Fibroblast of skin of left biceps (primary cell): Measurements from ENCODE around the gene KRT80.
A peak's percentile ranks its signal among the peaks of the same experiment; 100 is the strongest.

ENCODE experiments used
- DNase-seq, 2 experiments: peaks; one replicate each; pipeline ENCODE4 v3.0.0-alpha.2; 2013; ENCODE audit warnings: low read depth in 2 of 2

The KRT80 gene

DNA sequence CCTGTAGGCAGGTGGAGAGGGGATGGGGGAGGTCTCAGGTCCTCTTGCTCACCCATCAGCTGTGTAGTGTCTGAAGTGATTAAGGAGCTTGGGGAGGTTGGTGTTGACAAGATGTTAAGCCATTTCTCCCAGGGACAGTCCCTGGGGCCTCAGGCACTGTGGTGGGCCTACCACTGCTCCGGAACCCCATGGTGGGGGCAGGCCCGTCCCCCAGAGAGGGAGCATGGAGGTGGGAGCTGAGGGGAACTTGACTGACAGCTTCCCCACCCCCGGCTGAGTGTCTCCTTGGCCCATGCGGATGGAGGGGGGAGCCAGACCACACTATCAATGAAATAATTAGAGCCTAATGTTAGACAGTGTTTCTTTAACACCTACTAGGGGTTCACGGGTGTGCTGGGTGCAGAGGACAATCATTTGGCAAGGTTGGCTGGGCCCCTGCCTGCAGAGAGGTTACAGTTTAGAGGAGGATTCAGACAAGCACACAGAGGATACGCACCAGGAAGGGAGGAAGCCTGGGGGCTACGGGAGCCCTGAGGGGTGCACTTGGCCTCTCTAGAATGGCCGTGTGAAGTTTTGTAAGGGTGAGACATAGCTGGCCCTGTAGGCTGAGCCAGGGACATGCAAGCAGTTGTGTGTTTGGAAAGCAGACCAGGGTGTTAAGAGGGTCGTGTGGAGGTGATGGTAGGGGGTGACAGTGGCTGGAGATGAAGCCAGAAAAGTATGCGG is 19.3 kb upstream of the KRT80 start:
- DNase-seq = no peak

DNA sequence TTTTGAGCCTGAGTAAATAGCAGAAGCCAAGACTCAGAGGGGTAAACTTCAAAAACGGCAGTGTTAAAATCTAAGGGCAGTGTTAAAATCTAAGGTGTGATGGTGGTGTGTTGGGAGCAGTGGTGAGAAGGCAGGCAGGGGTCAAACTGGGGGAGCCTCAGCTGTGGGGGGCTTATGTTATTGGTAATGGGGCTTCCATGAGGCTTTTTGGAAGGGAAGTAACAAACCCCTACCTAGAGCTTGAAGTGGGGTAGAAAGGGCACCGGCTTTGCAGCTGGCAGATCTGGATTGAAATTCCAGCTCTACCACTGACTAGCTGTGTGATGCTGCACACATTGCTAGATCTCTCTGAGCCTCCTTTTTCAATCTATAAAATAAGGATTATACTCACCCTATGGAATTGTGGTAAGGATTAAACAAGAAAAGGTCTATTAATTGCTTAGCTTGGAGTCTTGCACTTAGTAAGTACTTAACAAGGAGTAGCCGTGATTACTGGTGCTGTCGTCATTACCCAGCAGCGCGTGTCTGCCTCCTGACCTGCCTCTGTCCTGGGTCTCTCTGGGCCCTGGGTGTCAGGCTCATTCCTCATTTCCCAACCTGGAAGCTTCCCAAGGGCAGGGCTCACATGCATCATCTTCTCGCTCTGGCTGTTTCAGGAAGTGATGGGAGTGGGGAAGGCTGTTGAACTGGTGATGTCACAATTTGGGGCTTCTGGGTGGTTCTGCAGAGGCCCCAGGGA is 18.5 kb upstream of the KRT80 start:
- DNase-seq = peak in 1 of 2 experiments; percentile 49

DNA sequence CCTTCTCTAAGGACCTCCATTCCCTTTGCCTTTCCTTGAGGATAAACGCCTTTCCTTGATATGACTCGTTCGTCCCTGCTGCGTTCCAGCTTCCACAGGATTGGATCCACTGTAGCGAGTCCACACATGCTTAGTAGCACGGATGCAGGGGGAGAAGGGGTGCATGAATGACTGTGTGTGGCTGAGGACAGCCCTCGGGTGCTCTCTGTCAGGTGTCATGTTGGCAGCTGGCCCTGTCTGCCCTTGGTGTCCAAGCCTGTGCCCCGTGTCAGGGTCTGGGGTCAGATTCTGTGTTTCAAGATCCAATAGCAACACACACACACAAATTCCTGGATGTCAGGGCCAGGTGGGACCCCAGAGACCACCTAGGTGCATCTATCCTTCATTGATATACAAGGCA is 17.5 kb upstream of the KRT80 start:
- DNase-seq = no peak

DNA sequence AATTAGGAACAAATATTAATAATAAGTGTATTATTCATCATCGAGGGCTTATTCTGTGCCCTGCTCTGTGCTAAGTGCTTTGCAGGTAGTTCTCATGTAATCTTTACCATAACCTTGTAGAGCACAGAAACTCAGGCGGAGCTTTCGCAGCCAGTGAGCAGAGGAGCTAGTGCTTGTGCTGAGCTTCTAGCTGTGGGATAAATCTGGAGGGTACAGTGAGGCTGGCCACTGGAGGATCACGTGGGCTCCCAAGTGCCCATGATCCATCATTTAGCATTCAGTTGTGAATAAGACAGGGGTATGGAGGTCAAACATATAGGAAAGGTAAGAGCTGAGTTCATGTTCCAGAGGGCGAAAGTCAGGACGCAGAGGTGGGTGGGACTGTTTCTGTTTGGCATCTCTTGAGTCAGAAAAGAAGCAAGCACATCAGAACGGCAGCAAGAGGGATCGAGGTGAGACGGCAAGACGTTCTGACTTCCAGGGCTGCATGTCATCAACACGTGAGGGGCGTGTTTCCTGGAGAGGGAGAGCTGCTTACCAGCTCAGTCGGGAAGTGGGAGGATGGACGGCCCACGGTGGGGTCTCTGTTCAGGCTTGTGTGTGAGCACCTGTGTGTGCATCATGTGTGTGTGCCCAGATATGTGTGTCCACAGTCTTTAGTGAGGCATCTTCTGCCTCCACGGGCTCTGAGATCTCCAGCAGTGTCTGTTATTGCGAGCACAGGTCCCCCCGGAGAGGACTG is 16.8 kb upstream of the KRT80 start:
- DNase-seq = no peak

DNA sequence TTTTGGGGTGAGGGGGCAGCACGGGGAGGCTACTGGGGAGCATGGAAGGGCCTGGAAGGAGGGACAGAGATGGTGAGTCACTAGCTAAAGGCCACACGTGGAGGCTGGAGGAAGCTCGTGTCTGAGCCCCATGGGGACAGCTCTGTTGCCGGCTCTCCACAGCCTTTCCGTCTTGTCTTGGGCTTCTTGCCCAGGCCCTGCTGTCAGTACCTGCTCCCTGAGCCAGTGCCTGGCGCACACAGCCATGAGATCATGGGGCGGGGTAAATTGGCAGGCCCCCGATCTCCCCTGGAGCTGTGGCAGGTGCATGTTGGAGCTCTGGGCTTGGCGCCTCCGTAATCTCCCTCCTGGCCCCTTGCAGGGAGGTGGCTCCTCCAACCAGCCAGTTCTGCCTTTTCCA is 16.1 kb upstream of the KRT80 start:
- DNase-seq = no peak

DNA sequence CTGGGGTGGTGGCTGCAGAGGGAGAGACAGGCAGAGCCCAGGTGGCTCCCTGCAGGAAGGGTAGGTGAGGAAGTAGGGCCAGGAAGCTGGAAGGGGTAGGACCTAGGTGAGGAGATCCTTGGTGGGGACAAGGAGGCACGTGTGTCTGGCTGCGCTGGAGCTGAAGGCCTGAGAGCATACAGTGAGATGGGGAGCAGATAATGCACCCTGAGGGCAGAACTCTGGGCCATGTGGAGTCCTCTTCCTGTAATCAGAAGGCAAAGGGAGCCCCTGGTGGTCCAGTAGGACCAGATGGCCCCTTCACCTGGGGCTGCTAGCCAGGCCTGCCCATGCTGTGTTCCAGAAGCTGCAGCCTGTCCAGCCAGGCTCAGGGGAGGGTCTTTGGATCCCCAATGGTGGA is 15.3 kb upstream of the KRT80 start:
- no peak for DNase-seq

DNA sequence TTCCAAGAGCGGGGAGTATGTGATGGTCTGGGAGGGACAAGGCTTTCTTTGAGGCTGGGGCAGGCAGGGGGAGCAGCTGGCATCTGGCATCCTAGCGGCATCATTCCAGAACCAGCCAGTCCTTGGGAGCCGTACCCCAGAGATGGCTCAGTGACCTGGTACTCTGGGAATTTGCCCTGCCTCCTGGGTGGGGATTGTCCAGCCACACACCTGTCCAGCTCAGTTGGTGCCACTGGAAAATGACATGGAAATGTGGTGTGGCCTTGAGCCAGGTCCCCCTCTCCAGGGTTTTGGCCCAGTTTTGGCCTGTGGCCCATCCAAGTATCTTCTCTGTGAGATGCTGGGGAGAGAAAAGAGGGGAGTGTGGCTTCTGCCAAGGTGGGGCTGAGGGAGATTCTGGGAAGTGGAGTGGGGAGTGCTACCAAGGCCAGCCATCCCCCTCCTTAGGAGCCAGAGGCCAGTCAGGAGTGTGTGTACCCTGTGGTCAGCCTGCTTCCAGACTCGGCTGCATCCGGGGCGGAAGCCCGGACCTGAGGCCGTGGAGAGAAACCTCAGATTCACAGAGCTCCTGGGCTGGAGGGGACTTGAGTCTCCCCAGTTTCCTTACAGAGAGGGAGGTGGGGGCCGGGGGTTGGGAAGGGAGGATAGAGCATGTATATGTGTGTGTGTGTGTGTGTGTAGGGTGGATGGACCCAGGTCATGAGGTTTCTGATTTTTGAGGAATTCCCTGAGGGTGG is 14.7 kb upstream of the KRT80 start:
- DNase-seq = no peak

DNA sequence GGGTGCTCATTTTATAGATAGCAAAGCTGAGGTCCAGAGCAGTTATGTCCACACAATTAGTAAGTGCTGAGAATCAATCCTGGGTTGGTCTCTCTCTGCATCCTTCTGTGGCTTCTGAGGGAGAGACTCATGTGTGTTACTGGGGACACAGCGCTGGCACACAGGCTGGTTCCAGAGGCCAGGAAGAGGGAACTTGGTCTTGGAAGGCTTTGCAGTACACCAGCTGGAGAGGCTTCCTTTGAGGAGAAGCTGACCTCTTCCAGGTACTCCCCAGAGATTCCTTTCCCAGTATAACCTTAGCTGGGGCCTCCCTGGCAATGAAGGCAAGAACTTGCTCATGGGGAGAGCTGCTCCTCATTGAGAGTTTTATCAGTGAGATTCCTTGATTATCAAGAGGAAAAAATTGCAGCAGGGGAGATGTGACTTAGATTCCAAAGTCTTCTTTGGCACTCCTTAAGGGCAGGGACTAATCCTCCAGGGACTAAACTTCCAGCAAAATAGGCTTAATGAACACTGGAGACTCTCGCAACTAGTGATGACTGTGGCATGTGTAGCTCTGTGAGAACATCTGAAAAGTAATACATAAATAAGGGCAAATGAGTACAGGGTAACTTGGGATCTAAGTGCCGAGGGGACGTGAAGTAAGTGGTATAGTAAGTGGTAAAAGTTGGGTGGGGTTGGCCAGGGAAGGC is 13.9 kb upstream of the KRT80 start:
- no peak for DNase-seq

DNA sequence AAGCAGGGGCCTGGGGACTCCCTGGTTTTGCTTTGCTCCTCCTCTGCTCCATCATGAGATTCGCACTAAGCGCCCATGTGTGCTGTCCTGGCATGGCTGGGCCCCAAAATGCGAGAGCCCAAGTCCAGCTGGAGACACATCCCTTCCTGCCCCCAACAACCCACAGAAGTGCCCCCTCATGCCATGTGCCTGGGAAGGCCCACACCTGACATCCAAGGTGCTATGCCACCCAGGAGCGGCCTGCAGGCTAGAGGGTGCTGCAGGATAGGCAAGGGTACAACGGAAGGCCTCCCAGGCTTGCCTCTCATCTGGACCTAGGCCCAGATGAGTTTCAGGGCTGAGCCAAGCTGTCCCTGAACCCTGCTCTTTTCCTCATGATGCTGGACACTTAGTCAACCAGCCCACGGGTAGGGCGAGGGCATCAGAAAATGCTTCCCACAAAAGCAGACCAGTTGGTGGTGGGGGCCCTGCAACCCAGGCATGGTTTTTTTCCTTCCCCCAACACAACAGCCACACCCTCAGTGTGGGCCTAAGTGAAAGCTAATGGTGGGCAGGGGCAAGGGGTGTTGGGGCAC is 13.2 kb upstream of the KRT80 start:
- DNase-seq = no peak

DNA sequence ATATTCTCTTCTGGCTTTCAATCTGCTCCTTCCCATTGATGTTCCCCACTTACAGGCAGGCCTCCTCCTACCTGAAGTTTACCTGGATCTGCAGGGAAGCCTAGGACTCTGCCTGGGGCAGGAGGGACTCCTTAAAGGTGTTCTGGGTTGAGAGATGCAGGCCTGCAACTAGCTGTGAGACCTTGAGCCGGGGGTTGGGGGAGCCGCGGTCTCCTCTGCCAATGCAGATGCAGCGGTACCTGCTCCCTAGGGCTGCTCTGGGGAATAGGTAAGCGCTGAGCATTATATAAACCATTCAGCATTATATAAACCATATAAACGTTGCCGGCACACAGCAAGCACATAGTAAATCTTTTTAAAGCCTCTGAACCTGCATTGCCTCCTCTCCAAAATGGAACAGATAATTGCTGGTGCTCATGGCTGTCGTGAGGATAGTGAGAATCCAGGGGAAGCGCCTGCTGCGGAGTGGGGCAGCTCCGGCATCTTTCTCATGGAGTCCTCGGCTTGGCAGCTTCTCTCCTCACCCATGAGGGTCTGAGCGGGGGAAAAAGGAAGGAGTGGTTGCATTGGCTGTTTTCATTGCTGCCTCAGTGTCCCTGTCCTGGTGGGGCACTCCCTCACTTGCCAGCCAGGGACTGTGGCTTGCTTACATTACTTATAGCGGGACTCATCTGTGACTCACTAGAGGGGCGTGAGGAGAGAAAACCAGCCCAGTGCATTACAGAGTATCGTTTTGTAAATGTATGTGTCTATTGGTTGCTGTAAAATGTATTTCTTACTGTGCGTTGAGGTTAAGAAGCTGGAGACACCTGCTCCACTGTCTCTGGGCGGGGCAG is 12.5 kb upstream of the KRT80 start:
- no peak for DNase-seq

DNA sequence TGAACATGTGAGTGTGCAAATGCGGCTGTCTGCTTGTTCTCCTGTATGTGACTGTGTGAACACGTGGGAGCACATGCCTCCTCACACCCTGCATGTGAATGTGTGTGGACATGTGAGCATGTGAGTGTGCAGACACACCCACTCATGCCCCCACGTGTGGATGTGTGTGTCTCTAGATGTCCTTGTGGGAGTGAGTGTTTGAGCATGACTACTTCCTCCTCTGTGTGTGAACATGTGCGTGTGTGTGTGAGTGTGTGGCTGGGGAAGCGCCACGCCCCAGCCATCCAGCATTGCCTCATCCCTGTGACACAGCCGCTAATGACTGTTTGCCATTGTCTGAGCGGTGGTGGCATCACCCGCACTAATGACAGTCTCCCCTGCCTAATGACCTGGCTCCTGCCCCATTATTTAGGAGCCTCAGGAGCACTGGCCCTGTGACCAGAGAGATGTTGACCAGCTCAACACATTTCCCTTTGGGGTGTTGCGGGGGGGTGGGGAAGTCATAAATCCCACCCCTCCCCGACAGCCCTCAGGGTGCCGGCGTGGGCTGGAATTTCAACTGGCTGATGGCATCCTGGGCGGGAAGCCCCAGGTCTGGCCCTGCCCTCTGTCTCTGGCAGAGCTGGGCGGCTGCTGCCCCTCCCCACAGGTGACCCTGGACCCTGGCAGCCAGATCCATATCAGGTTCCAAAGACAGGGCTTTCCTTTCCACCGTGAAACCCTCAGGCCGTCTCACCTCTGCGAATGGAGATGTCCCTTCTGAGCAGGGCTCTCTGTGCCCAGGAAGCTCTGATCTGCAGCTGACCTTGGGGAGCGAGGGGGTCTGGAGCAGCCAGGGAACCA is 11.5 kb upstream of the KRT80 start:
- DNase-seq = peak in 1 of 2 experiments; percentile 58

DNA sequence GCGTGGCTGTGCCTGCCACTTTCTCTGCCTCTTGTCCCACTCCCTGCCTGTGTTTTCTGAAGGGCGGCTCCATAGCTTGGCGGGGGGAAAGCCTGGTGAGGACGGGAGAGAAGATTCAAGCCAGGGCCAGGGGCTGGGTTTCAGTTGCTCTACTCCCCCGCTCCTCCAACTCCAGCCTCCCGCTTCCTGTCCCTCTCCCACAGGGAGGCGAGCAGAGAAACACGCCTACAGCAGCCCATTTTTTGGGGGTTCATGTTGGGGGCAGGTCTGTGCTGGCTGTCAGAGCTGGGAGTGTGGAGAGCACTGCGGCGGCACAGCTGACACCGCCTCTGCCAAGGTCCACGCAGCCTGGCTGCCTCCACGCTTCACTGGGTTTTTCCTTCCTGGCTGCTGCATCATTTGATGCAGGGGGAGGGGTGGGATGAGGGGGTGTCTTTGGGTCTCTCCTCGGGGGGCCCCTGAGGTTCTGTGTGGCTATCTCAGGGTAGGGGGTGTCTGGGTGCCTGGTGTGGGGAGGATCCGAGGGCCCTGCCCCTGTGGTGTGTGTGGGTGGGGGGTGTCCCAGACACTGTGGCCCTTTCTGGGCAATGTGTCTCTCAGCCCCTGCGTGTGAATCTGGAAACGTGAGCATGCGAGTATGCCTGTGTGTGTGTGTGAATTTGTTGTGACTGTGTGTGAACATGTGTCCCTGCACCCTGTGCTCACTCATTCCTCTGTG is 10.7 kb upstream of the KRT80 start:
- DNase-seq = no peak

DNA sequence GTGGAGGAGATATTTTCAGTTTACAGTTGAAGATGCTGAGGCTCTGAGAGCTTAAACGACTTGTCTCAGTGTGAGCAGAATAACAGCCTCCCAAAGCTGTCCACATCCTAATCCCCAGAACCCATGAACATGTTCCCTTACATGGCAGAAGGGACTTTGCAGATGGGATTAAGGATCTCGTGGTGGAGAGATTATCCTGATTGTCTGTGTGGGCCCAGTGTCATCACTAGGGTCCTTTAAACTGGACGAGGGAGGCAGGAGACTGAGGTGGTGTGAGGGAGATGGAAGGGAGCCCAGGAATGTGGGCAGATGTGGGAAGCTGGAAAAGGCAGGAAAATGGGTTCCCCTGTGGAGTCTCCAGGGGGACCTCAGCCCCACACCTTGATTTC is 9.6 kb upstream of the KRT80 start:
- DNase-seq = no peak

DNA sequence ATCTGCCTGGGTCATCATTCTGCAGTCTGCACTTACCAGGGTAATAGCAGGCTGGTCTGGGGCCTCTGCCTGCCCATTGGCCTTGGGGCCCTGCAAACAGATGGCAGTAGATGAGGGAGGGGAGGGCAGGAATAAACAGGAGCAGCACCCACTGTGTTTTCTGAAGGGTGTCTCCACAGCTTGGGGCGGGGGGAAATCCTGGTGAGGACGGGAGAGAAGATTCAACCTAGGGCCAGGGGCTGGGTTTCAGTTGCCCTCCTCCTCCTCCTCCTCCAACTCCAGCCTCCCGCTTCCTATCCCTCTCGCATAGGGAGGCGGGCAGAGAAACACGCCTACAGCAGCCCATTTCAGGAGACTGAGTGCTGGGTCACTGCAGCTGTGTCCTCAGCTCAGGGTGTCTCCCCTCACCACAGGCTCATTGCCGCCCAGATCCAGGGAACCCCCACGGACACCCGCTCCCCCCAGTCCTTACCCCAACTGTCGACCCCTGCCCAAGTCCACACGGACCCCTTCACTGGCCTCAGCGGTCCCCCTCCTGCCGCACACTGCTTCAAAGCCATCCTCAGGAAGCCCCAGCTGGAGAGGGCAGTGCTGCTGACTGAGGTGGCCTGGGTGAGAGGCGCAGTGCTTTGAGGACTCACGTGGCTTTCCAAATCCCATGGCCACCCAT is 9.1 kb upstream of the KRT80 start:
- no peak for DNase-seq

DNA sequence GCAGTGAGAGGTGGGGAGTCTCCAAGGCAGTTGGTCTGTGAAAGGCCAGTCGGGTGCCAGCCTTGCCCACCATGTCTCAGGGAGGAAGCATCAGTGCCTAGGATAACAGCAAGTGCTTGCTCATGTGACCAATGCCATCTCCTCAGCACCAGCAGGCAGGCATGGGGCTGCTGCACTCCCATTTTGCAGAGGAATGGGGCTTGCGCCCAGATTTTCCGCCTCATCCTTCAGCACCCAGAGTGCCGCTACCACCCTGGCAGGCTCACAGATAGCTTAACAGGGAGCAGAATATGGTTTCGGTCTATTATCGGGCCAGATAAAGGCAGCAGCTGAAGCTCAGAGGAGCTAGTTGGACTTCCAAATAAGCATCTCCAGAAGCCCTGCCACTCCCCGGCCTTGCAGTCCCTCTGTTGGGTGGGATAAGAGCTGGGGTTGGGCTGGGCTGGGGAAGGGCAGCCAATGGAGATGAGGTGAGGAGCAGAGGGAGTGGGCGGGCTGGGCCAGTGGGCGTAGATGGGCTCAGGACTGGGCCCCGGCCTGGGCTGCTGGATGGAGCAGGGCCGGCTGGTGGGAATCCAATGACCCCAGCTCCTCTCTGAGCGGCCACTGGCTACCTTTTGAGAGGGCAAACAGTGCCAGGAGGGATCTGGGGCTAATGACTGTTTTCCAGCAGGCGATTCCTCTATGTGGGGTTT is 8.4 kb upstream of the KRT80 start:
- no peak for DNase-seq

DNA sequence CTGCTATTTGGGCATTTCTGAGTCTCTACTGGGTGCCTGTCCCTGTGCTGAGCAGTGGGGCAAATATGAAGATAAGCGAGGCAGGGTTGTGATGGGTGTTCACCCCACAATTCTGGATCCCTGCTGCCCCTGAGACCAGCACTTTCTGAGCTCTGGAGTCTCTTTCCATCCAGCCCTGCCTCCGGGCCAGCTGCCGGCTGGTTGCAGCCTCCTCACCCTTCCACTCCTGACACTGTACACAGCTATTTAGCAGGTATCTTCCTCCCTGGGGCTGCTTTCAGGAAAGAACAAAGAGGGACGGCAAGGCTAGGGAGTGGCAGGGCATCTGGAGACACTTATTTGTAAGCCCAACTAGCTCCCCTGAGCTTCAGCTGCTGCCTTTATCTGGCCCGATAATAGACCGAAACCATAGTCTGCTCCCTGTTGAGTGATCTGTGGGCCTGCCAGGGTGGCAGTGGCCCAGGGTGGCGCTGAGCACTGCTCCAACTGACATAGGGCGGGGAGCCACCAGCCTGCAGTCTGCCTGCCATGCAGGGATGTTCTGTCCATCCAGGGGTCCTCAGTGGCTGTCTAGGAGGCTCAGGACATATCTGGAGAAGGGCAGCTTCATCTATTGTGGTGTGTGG is 7.6 kb upstream of the KRT80 start:
- DNase-seq = no peak
